Measurements from ENCODE around the gene RASSF7.

Gene RASSF7

GRCh38 chr11:544817-545166, 16.0 kb upstream of the RASSF7 start:
- no peaks in the 10 kb centered on the region for H3K27me3 ChIP-seq (ENCODE audit: insufficient read depth, low read length)
- no peaks in the 10 kb centered on the region for H3K9me3 ChIP-seq (ENCODE audit: insufficient read depth, low read depth, low read length)
- H3K4me3 ChIP-seq (ENCODE audit: low read length) = no peak overlapping the region
- no peak overlapping the region for H3K9ac ChIP-seq (ENCODE audit: low read depth, low read length)
- no peak overlapping the region for H3K27ac ChIP-seq (ENCODE audit: low read depth, low read length)
- 82% methylated on average over 5 of the region's 5 CpGs for WGBS
- no peaks in the 10 kb centered on the region for H3K36me3 ChIP-seq (ENCODE audit: insufficient read depth, low read length)
- no peaks in the 10 kb centered on the region for H3K4me1 ChIP-seq (ENCODE audit: insufficient read depth, low read length)

- Histone ChIP-seq H3K27me3 (ENCODE audit: insufficient read depth, low read length) (no peaks in the 10 kb centered on the region), H3K27ac (ENCODE audit: low read depth, low read length) (no peak overlapping the region), H3K9me3 (ENCODE audit: insufficient read depth, low read depth, low read length) (no peaks in the 10 kb centered on the region), H3K9ac (ENCODE audit: low read depth, low read length) (no peak overlapping the region), H3K36me3 (ENCODE audit: insufficient read depth, low read length) (no peaks in the 10 kb centered on the region), H3K4me1 (ENCODE audit: insufficient read depth, low read length) (no peaks in the 10 kb centered on the region), H3K4me3 (ENCODE audit: low read length) (no peak overlapping the region)
- WGBS = 88% methylated on average over 11 of the region's 11 CpGs
These were observed 15.6 kb upstream of the RASSF7 start for GRCh38 chr11:545171-545570.

- Histone ChIP-seq H3K4me1 (ENCODE audit: insufficient read depth, low read length) (no peaks in the 10 kb centered on the region), H3K4me3 (ENCODE audit: low read length) (no peak overlapping the region), H3K36me3 (ENCODE audit: insufficient read depth, low read length) (no peaks in the 10 kb centered on the region), H3K9ac (ENCODE audit: low read depth, low read length) (no peak overlapping the region), H3K27ac (ENCODE audit: low read depth, low read length) (no peak overlapping the region), H3K27me3 (ENCODE audit: insufficient read depth, low read length) (peaks cover 2% of the 10 kb centered on the region; the same call in 1 of the 2 replicates), H3K9me3 (ENCODE audit: insufficient read depth, low read depth, low read length) (no peaks in the 10 kb centered on the region)
- WGBS = 88% methylated on average over 32 of the region's 32 CpGs
These were observed 11.8 kb upstream of the RASSF7 start for GRCh38 chr11:548700-549603.

GRCh38 chr11:550021-550745, 10.6 kb upstream of the RASSF7 start:
- Histone ChIP-seq H3K36me3 (ENCODE audit: insufficient read depth, low read length) (no peaks in the 10 kb centered on the region), H3K4me1 (ENCODE audit: insufficient read depth, low read length) (no peaks in the 10 kb centered on the region), H3K9me3 (ENCODE audit: insufficient read depth, low read depth, low read length) (no peaks in the 10 kb centered on the region), H3K27ac (ENCODE audit: low read depth, low read length) (no peak overlapping the region), H3K27me3 (ENCODE audit: insufficient read depth, low read length) (peaks cover 10% of the 10 kb centered on the region), H3K9ac (ENCODE audit: low read depth, low read length) (no peak overlapping the region), H3K4me3 (ENCODE audit: low read length) (no peak overlapping the region)
- 94% methylated on average over 25 of the region's 25 CpGs for WGBS

- Histone ChIP-seq H3K27ac (ENCODE audit: low read depth, low read length) (no peak overlapping the region), H3K36me3 (ENCODE audit: insufficient read depth, low read length) (no peaks in the 10 kb centered on the region), H3K9me3 (ENCODE audit: insufficient read depth, low read depth, low read length) (no peaks in the 10 kb centered on the region), H3K4me3 (ENCODE audit: low read length) (no peak overlapping the region), H3K9ac (ENCODE audit: low read depth, low read length) (no peak overlapping the region), H3K4me1 (ENCODE audit: insufficient read depth, low read length) (no peaks in the 10 kb centered on the region), H3K27me3 (ENCODE audit: insufficient read depth, low read length) (peaks cover 15% of the 10 kb centered on the region)
- WGBS = 91% methylated on average over 3 of the region's 5 CpGs
These were observed 10.1 kb upstream of the RASSF7 start for GRCh38 chr11:550746-551085.

- H3K4me3 ChIP-seq (ENCODE audit: low read length) = no peak overlapping the region
These were observed 9.6 kb upstream of the RASSF7 start for GRCh38 chr11:551131-551530.

GRCh38 chr11:551596-551995, 9.2 kb upstream of the RASSF7 start:
- H3K9me3 ChIP-seq (ENCODE audit: insufficient read depth, low read depth, low read length) = no peaks in the 10 kb centered on the region
- H3K27ac ChIP-seq (ENCODE audit: low read depth, low read length) = no peak overlapping the region
- no peak overlapping the region for H3K9ac ChIP-seq (ENCODE audit: low read depth, low read length)
- no peak overlapping the region for H3K4me3 ChIP-seq (ENCODE audit: low read length)
- WGBS = 87% methylated on average over 12 of the region's 12 CpGs
- peaks cover 24% of the 10 kb centered on the region for H3K27me3 ChIP-seq (ENCODE audit: insufficient read depth, low read length)
- H3K36me3 ChIP-seq (ENCODE audit: insufficient read depth, low read length) = no peaks in the 10 kb centered on the region
- 0 out of 2 replicates have a peak, but pooled peaks cover 4% of the 10 kb centered on the region for H3K4me1 ChIP-seq (ENCODE audit: insufficient read depth, low read length)

More at GRCh38 chr11:551131-551530, 9.6 kb upstream of the RASSF7 start:
- no peaks in the 10 kb centered on the region for H3K36me3 ChIP-seq (ENCODE audit: insufficient read depth, low read length)
- no peak overlapping the region for H3K9ac ChIP-seq (ENCODE audit: low read depth, low read length)
- peaks cover 19% of the 10 kb centered on the region for H3K27me3 ChIP-seq (ENCODE audit: insufficient read depth, low read length)
- no peak overlapping the region for H3K27ac ChIP-seq (ENCODE audit: low read depth, low read length)
- WGBS = 89% methylated on average over 16 of the region's 16 CpGs
- H3K4me1 ChIP-seq (ENCODE audit: insufficient read depth, low read length) = no peaks in the 10 kb centered on the region
- no peaks in the 10 kb centered on the region for H3K9me3 ChIP-seq (ENCODE audit: insufficient read depth, low read depth, low read length)

- Histone ChIP-seq H3K36me3 (ENCODE audit: insufficient read depth, low read length) (no peaks in the 10 kb centered on the region), H3K27me3 (ENCODE audit: insufficient read depth, low read length) (peaks cover 41% of the 10 kb centered on the region), H3K9ac (ENCODE audit: low read depth, low read length) (no peak overlapping the region), H3K27ac (ENCODE audit: low read depth, low read length) (no peak overlapping the region), H3K4me1 (ENCODE audit: insufficient read depth, low read length) (0 out of 2 replicates have a peak, but pooled peaks cover 7% of the 10 kb centered on the region), H3K4me3 (ENCODE audit: low read length) (no peak overlapping the region), H3K9me3 (ENCODE audit: insufficient read depth, low read depth, low read length) (no peaks in the 10 kb centered on the region)
- 87% methylated on average over 27 of the region's 27 CpGs for WGBS
These were observed 7.4 kb upstream of the RASSF7 start for GRCh38 chr11:553083-553987.

- H3K9me3 ChIP-seq (ENCODE audit: insufficient read depth, low read depth, low read length) = no peaks in the 10 kb centered on the region
- H3K27ac ChIP-seq (ENCODE audit: low read depth, low read length) = no peak overlapping the region
- no peak overlapping the region for H3K9ac ChIP-seq (ENCODE audit: low read depth, low read length)
- 76% methylated on average over 11 of the region's 11 CpGs for WGBS
- 0 out of 2 replicates have a peak, but pooled peaks cover 7% of the 10 kb centered on the region for H3K4me1 ChIP-seq (ENCODE audit: insufficient read depth, low read length)
- H3K4me3 ChIP-seq (ENCODE audit: low read length) = no peak overlapping the region
- no peaks in the 10 kb centered on the region for H3K36me3 ChIP-seq (ENCODE audit: insufficient read depth, low read length)
- peaks cover 41% of the 10 kb centered on the region for H3K27me3 ChIP-seq (ENCODE audit: insufficient read depth, low read length)
These were observed 6.8 kb upstream of the RASSF7 start for GRCh38 chr11:553988-554340.

GRCh38 chr11:554428-555226, 6.1 kb upstream of the RASSF7 start:
- Histone ChIP-seq H3K4me3 (ENCODE audit: low read length) (peak overlapping the region; percentile 66), H3K4me1 (ENCODE audit: insufficient read depth, low read length) (0 out of 2 replicates have a peak, but pooled peaks cover 7% of the 10 kb centered on the region), H3K27me3 (ENCODE audit: insufficient read depth, low read length) (peaks cover 41% of the 10 kb centered on the region), H3K27ac (ENCODE audit: low read depth, low read length) (no peak overlapping the region), H3K9me3 (ENCODE audit: insufficient read depth, low read depth, low read length) (no peaks in the 10 kb centered on the region), H3K36me3 (ENCODE audit: insufficient read depth, low read length) (no peaks in the 10 kb centered on the region), H3K9ac (ENCODE audit: low read depth, low read length) (peak overlapping the region; percentile 40; the same call in 1 of the 2 replicates)
- WGBS = 11% methylated on average over 48 of the region's 60 CpGs

All from HUES64 (cell line).